ENCODE results near the gene ARHGEF3. TPM values are rescaled to one million over a fixed set of nuclear protein-coding genes. Genes with fewer than 3 reads are reported as not detected.
"Not testable (repeated sequence)": the region's sequence is repeated elsewhere in the genome, so short reads cannot be mapped to it uniquely, and the experiment has no call there.

The ARHGEF3 gene
- total RNA-seq, 1 experiment from 2014 or later: 10.2 TPM

DNA sequence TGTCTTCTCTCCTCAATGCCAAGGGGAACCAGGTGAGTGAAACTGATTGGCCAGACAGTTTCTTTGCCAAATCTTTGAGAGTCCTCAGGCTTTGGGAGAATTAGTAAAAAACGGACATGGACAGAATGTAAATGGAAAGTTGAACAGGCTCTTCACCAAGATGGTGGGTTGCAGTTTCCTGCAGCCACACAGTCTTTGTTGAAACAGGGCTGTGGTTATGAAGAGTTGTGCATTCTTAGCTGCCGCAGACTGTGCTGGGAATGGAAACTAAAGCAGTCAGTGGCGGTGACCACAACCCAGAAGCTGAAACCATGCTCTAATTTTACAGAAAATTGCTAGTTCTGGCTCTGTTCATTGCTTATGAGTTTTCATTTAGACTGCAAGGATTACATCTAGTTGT, 76.6 kb downstream of the ARHGEF3 start:
- H3K4me3 ChIP-seq (ENCODE audit: low read depth, low read length): no peak overlapping the region
- H3K36me3 Mint-ChIP-seq (ENCODE audit: insufficient read depth, unreplicated experiment): no peaks in the 10 kb centered on the region
- TF ChIP-seq, protein P1, sequence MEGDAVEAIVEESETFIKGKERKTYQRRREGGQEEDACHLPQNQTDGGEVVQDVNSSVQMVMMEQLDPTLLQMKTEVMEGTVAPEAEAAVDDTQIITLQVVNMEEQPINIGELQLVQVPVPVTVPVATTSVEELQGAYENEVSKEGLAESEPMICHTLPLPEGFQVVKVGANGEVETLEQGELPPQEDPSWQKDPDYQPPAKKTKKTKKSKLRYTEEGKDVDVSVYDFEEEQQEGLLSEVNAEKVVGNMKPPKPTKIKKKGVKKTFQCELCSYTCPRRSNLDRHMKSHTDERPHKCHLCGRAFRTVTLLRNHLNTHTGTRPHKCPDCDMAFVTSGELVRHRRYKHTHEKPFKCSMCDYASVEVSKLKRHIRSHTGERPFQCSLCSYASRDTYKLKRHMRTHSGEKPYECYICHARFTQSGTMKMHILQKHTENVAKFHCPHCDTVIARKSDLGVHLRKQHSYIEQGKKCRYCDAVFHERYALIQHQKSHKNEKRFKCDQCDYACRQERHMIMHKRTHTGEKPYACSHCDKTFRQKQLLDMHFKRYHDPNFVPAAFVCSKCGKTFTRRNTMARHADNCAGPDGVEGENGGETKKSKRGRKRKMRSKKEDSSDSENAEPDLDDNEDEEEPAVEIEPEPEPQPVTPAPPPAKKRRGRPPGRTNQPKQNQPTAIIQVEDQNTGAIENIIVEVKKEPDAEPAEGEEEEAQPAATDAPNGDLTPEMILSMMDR (IDR thresholded peaks at IDR 0.05; ENCODE audit: insufficient read depth in 1 of 2, low read depth in 1 of 2, low read length in 1 of 2, severe bottlenecking in 1 of 2, unreplicated experiment in 1 of 2): no peak
- peaks cover 8% of the 10 kb centered on the region; the same call in 1 of the 2 replicates for H3K4me1 ChIP-seq
- no peaks in the 10 kb centered on the region for H3K9me3 ChIP-seq
- no peaks in the 10 kb centered on the region for H3K4me1 Mint-ChIP-seq (ENCODE audit: low read depth, unreplicated experiment)
- no peak overlapping the region for H3K4me3 Mint-ChIP-seq (ENCODE audit: unreplicated experiment)
- no TSS peak for BruUV-seq (replicated peaks)
- no peaks in the 10 kb centered on the region for H3K27me3 ChIP-seq (replicated peaks; ENCODE audit: control insufficient read depth, insufficient read depth, low read length)
- no peak for DNase-seq
- H3K27me3 Mint-ChIP-seq (ENCODE audit: insufficient read depth, unreplicated experiment): no peaks in the 10 kb centered on the region
- H3K27ac Mint-ChIP-seq (ENCODE audit: unreplicated experiment): no peak overlapping the region
- intact Hi-C loops (cut with micrococcal nuclease; ENCODE audit: unreplicated experiment): no loop called here
- no peaks in the 10 kb centered on the region for H3K9me3 Mint-ChIP-seq (ENCODE audit: unreplicated experiment)
- no peaks in the 10 kb centered on the region for H3K36me3 ChIP-seq (ENCODE audit: control insufficient read depth, insufficient read depth, low read length)
- POLR2A ChIA-PET: no interaction called here
- CTCF ChIA-PET: interaction anchor here (1.0 kb wide), 1 partner anchor 23 kb away, joined by 3 read pairs; no protein-coding TSS in a partner anchor

DNA sequence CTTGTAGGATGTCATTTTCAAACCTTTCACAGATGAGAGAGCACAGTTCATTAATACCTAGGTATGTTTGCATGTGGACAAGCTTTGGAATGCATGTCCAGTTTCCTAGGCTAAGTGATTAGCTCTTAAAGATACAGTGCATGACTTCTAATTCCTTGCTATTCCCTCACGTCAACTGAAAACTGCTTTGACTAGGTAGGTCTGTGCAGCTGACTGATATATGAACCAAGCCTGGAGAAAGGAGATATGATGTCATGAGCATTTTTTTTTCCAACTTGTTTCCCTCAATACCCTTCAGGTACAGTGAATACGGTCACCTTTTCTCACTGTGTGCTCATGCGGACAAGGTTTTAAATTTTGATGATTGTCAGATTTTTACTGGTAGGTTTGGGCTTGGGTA, 77.1 kb downstream of the ARHGEF3 start:
- no peak for DNase-seq
- Mint-ChIP-seq H3K27ac (ENCODE audit: unreplicated experiment) (no peak overlapping the region), H3K4me3 (ENCODE audit: unreplicated experiment) (no peak overlapping the region), H3K27me3 (ENCODE audit: insufficient read depth, unreplicated experiment) (no peaks in the 10 kb centered on the region), H3K9me3 (ENCODE audit: unreplicated experiment) (no peaks in the 10 kb centered on the region), H3K4me1 (ENCODE audit: low read depth, unreplicated experiment) (no peaks in the 10 kb centered on the region), H3K36me3 (ENCODE audit: insufficient read depth, unreplicated experiment) (no peaks in the 10 kb centered on the region)
- POLR2A ChIA-PET: no interaction called here
- BruUV-seq (replicated peaks): no TSS peak
- Histone ChIP-seq H3K36me3 (ENCODE audit: control insufficient read depth, insufficient read depth, low read length) (no peaks in the 10 kb centered on the region), H3K9me3 (no peaks in the 10 kb centered on the region), H3K27me3 (replicated peaks; ENCODE audit: control insufficient read depth, insufficient read depth, low read length) (no peaks in the 10 kb centered on the region), H3K4me3 (ENCODE audit: low read depth, low read length) (no peak overlapping the region), H3K4me1 (peaks cover 8% of the 10 kb centered on the region; the same call in 1 of the 2 replicates)
- CTCF ChIA-PET: interaction anchor here (0.7 to 1.0 kb wide), 3 partner anchors 22 to 150 kb away, joined by 3 read pairs; no protein-coding TSS in a partner anchor
- TF ChIP-seq, protein P1 (IDR thresholded peaks at IDR 0.05; ENCODE audit: insufficient read depth in 1 of 2, low read depth in 1 of 2, low read length in 1 of 2, severe bottlenecking in 1 of 2, unreplicated experiment in 1 of 2): no peak
- intact Hi-C loops (cut with micrococcal nuclease; ENCODE audit: unreplicated experiment): no loop called here

DNA sequence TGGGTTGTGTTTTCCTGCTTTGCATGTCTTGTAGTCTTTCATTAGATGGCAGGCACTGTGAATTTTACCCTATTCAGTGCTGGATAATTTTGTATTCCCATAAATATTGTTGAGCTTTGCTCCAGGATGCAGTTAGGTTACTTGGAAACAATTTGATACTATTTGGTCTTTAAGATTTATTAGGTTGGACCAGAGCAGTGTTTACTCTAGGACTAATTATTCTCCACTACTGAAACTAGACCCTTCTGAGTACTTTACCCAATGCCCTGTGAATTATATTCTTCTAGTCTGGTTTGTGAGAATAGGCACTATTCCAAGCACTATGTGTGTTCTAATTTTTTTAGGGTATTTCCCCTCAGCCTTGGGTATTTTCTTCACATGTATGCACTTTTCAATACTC, 80.9 kb downstream of the ARHGEF3 start:
- no peak overlapping the region for H3K4me3 Mint-ChIP-seq (ENCODE audit: unreplicated experiment)
- ChIA-PET CTCF (no interaction called here), POLR2A (no interaction called here)
- no TSS peak for BruUV-seq (replicated peaks)
- Histone ChIP-seq H3K36me3 (ENCODE audit: control insufficient read depth, insufficient read depth, low read length) (no peaks in the 10 kb centered on the region), H3K9me3 (no peaks in the 10 kb centered on the region), H3K27me3 (replicated peaks; ENCODE audit: control insufficient read depth, insufficient read depth, low read length) (no peaks in the 10 kb centered on the region), H3K4me1 (peaks cover 8% of the 10 kb centered on the region; the same call in 1 of the 2 replicates), H3K4me3 (ENCODE audit: low read depth, low read length) (no peak overlapping the region)
- TF ChIP-seq, protein P1 (IDR thresholded peaks at IDR 0.05; ENCODE audit: insufficient read depth in 1 of 2, low read depth in 1 of 2, low read length in 1 of 2, severe bottlenecking in 1 of 2, unreplicated experiment in 1 of 2): no peak
- H3K27ac Mint-ChIP-seq (ENCODE audit: unreplicated experiment): no peak overlapping the region
- intact Hi-C loops (cut with micrococcal nuclease; ENCODE audit: unreplicated experiment): no loop called here
- no peaks in the 10 kb centered on the region for H3K4me1 Mint-ChIP-seq (ENCODE audit: low read depth, unreplicated experiment)
- H3K27me3 Mint-ChIP-seq (ENCODE audit: insufficient read depth, unreplicated experiment): no peaks in the 10 kb centered on the region
- H3K36me3 Mint-ChIP-seq (ENCODE audit: insufficient read depth, unreplicated experiment): no peaks in the 10 kb centered on the region
- DNase-seq: no peak
- peaks cover 13% of the 10 kb centered on the region for H3K9me3 Mint-ChIP-seq (ENCODE audit: unreplicated experiment)

DNA sequence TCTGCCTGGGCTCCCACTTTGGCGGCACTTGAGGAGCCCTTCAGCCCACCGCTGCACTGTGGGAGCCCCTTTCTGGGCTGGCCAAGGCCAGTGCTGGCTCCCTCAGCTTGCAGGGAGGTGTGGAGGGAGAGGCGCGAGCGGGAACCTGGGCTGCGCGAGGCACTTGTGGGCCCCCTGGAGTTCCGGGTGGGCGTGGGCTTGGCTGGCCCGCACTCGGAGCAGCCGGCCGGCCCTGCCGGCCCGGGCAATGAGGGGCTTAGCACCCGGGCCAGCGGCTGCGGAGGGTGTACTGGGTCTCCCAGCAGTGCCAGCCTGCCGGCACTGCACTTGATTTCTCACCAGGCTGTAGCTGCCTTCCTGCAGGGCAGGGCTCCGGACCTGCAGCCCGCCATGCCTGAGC, 82.9 kb downstream of the ARHGEF3 start:
- intact Hi-C loops (cut with micrococcal nuclease; ENCODE audit: unreplicated experiment): not testable (repeated sequence)

More for the DNA sequence above, 82.9 kb downstream of the ARHGEF3 start:
- H3K36me3 Mint-ChIP-seq (ENCODE audit: insufficient read depth, unreplicated experiment); DNase-seq; H3K27ac Mint-ChIP-seq (ENCODE audit: unreplicated experiment); H3K4me1 ChIP-seq; BruUV-seq (replicated peaks); H3K9me3 ChIP-seq; H3K27me3 ChIP-seq (replicated peaks; ENCODE audit: control insufficient read depth, insufficient read depth, low read length); POLR2A ChIA-PET; H3K4me1 Mint-ChIP-seq (ENCODE audit: low read depth, unreplicated experiment); H3K36me3 ChIP-seq (ENCODE audit: control insufficient read depth, insufficient read depth, low read length); H3K4me3 ChIP-seq (ENCODE audit: low read depth, low read length); CTCF ChIA-PET; H3K27me3 Mint-ChIP-seq (ENCODE audit: insufficient read depth, unreplicated experiment); H3K4me3 Mint-ChIP-seq (ENCODE audit: unreplicated experiment): not testable (repeated sequence)
- H3K9me3 Mint-ChIP-seq (ENCODE audit: unreplicated experiment): peaks cover 13% of the 10 kb centered on the region
